ENCODE measurements around the gene DES.

The DES gene

GRCh38 chr2:219434718-219435525, 16.7 kb downstream of the DES start, which contains the start of gene SPEG:
SPEG (plus strand) TSS chr2:219434843; CDS start chr2:219434978, 135 bp downstream.
- H3K27me3 Mint-ChIP-seq (ENCODE audit: low read depth): peaks cover 31% of the 10 kb centered on the region
- no peak within 1 kb of the TSS for H3K27ac Mint-ChIP-seq
- H3K4me3 Mint-ChIP-seq: no peak within 1 kb of the TSS
- H3K9me3 Mint-ChIP-seq: no peaks in the 10 kb centered on the region
- H3K4me1 Mint-ChIP-seq (ENCODE audit: low read depth): no peaks in the 10 kb centered on the region
- H3K36me3 Mint-ChIP-seq (ENCODE audit: low read depth): no peaks in the 10 kb centered on the region
- no peak for DNase-seq (ENCODE audit: low spot score)

- no peak overlapping the region for H3K4me3 Mint-ChIP-seq
- H3K4me1 Mint-ChIP-seq (ENCODE audit: low read depth): no peaks in the 10 kb centered on the region
- no peaks in the 10 kb centered on the region for H3K9me3 Mint-ChIP-seq
- H3K36me3 Mint-ChIP-seq (ENCODE audit: low read depth): no peaks in the 10 kb centered on the region
- H3K27me3 Mint-ChIP-seq (ENCODE audit: low read depth): peaks cover 33% of the 10 kb centered on the region
- no peak overlapping the region for H3K27ac Mint-ChIP-seq
- DNase-seq (ENCODE audit: low spot score): no peak
These were observed 17.5 kb downstream of the DES start for GRCh38 chr2:219435701-219436100.

GRCh38 chr2:219436491-219436890, 18.3 kb downstream of the DES start:
- DNase-seq (ENCODE audit: low spot score): no peak
- no peak overlapping the region for H3K27ac Mint-ChIP-seq
- H3K4me1 Mint-ChIP-seq (ENCODE audit: low read depth): peaks cover 6% of the 10 kb centered on the region

GRCh38 chr2:219437141-219437540, 19.0 kb downstream of the DES start:
- peaks cover 7% of the 10 kb centered on the region for H3K4me1 Mint-ChIP-seq (ENCODE audit: low read depth)
- H3K36me3 Mint-ChIP-seq (ENCODE audit: low read depth): no peaks in the 10 kb centered on the region
- H3K4me3 Mint-ChIP-seq: no peak overlapping the region
- no peak overlapping the region for H3K27ac Mint-ChIP-seq
- no peaks in the 10 kb centered on the region for H3K9me3 Mint-ChIP-seq
- H3K27me3 Mint-ChIP-seq (ENCODE audit: low read depth): peaks cover 42% of the 10 kb centered on the region
- no peak for DNase-seq (ENCODE audit: low spot score)

More at GRCh38 chr2:219436491-219436890, 18.3 kb downstream of the DES start:
- H3K27me3 Mint-ChIP-seq (ENCODE audit: low read depth): peaks cover 41% of the 10 kb centered on the region
- no peak overlapping the region for H3K4me3 Mint-ChIP-seq
- H3K36me3 Mint-ChIP-seq (ENCODE audit: low read depth): no peaks in the 10 kb centered on the region
- no peaks in the 10 kb centered on the region for H3K9me3 Mint-ChIP-seq

GRCh38 chr2:219437690-219438206, 19.6 kb downstream of the DES start:
- no peaks in the 10 kb centered on the region for H3K9me3 Mint-ChIP-seq
- no peaks in the 10 kb centered on the region for H3K36me3 Mint-ChIP-seq (ENCODE audit: low read depth)
- peaks cover 44% of the 10 kb centered on the region for H3K27me3 Mint-ChIP-seq (ENCODE audit: low read depth)
- DNase-seq (ENCODE audit: low spot score): no peak
- H3K27ac Mint-ChIP-seq: no peak overlapping the region
- H3K4me1 Mint-ChIP-seq (ENCODE audit: low read depth): peaks cover 9% of the 10 kb centered on the region
- H3K4me3 Mint-ChIP-seq: no peak overlapping the region

GRCh38 chr2:219438453-219438852, 20.3 kb downstream of the DES start:
- Mint-ChIP-seq H3K4me1 (ENCODE audit: low read depth) (peaks cover 10% of the 10 kb centered on the region), H3K36me3 (ENCODE audit: low read depth) (no peaks in the 10 kb centered on the region), H3K27ac (no peak overlapping the region), H3K9me3 (no peaks in the 10 kb centered on the region), H3K27me3 (ENCODE audit: low read depth) (peaks cover 44% of the 10 kb centered on the region), H3K4me3 (no peak overlapping the region)
- no peak for DNase-seq (ENCODE audit: low spot score)

- peaks cover 43% of the 10 kb centered on the region for H3K27me3 Mint-ChIP-seq (ENCODE audit: low read depth)
- no peak overlapping the region for H3K4me3 Mint-ChIP-seq
- peaks cover 10% of the 10 kb centered on the region for H3K4me1 Mint-ChIP-seq (ENCODE audit: low read depth)
- no peaks in the 10 kb centered on the region for H3K36me3 Mint-ChIP-seq (ENCODE audit: low read depth)
- no peak overlapping the region for H3K27ac Mint-ChIP-seq
- H3K9me3 Mint-ChIP-seq: no peaks in the 10 kb centered on the region
- no peak for DNase-seq (ENCODE audit: low spot score)
These were observed 21.3 kb downstream of the DES start for GRCh38 chr2:219439506-219439905.

- Mint-ChIP-seq H3K4me3 (peak overlapping the region; percentile 74), H3K36me3 (ENCODE audit: low read depth) (no peaks in the 10 kb centered on the region), H3K4me1 (ENCODE audit: low read depth) (peaks cover 10% of the 10 kb centered on the region), H3K27me3 (ENCODE audit: low read depth) (peaks cover 43% of the 10 kb centered on the region), H3K9me3 (no peaks in the 10 kb centered on the region), H3K27ac (no peak overlapping the region)
- no peak for DNase-seq (ENCODE audit: low spot score)
These were observed 22.4 kb downstream of the DES start for GRCh38 chr2:219440388-219441256.

GRCh38 chr2:219441451-219442255, 23.5 kb downstream of the DES start:
- no peak for DNase-seq (ENCODE audit: low spot score)
- peaks cover 44% of the 10 kb centered on the region for H3K27me3 Mint-ChIP-seq (ENCODE audit: low read depth)
- no peak overlapping the region for H3K27ac Mint-ChIP-seq
- no peaks in the 10 kb centered on the region for H3K36me3 Mint-ChIP-seq (ENCODE audit: low read depth)
- no peaks in the 10 kb centered on the region for H3K9me3 Mint-ChIP-seq
- peaks cover 10% of the 10 kb centered on the region for H3K4me1 Mint-ChIP-seq (ENCODE audit: low read depth)
- H3K4me3 Mint-ChIP-seq: peak overlapping the region; percentile 74

GRCh38 chr2:219442256-219443015, 24.3 kb downstream of the DES start:
- Mint-ChIP-seq H3K27me3 (ENCODE audit: low read depth) (peaks cover 50% of the 10 kb centered on the region), H3K9me3 (no peaks in the 10 kb centered on the region), H3K36me3 (ENCODE audit: low read depth) (no peaks in the 10 kb centered on the region), H3K4me1 (ENCODE audit: low read depth) (peaks cover 10% of the 10 kb centered on the region), H3K4me3 (peak overlapping the region; percentile 63), H3K27ac (no peak overlapping the region)
- no peak for DNase-seq (ENCODE audit: low spot score)

- no peak for DNase-seq (ENCODE audit: low spot score)
- Mint-ChIP-seq H3K4me3 (peak overlapping the region; percentile 63), H3K27me3 (ENCODE audit: low read depth) (peaks cover 52% of the 10 kb centered on the region), H3K36me3 (ENCODE audit: low read depth) (no peaks in the 10 kb centered on the region), H3K4me1 (ENCODE audit: low read depth) (peaks cover 10% of the 10 kb centered on the region), H3K27ac (no peak overlapping the region), H3K9me3 (no peaks in the 10 kb centered on the region)
These were observed 25.0 kb downstream of the DES start for GRCh38 chr2:219443016-219443696.

- DNase-seq (ENCODE audit: low spot score): no peak
- Mint-ChIP-seq H3K4me1 (ENCODE audit: low read depth) (peaks cover 10% of the 10 kb centered on the region), H3K9me3 (no peaks in the 10 kb centered on the region), H3K36me3 (ENCODE audit: low read depth) (no peaks in the 10 kb centered on the region), H3K27ac (no peak overlapping the region), H3K27me3 (ENCODE audit: low read depth) (peaks cover 52% of the 10 kb centered on the region), H3K4me3 (no peak overlapping the region)
These were observed 25.5 kb downstream of the DES start for GRCh38 chr2:219443697-219444023.
